ENCODE measurements around the gene SEMA5B. TPM values are rescaled to one million over a fixed set of nuclear protein-coding genes. Genes with fewer than 3 reads are reported as not detected.

Gene SEMA5B
- total RNA-seq, 1 donor from 2014 or later: 1.7 TPM

GRCh38 chr3:122926322-122926721 lies 101.2 kb downstream of the SEMA5B start:
- DNase-seq (ENCODE audit: low spot score): no peak

GRCh38 chr3:122925756-122926155 lies 101.8 kb downstream of the SEMA5B start:
- DNase-seq (ENCODE audit: low spot score): no peak

GRCh38 chr3:122924056-122924455 lies 103.5 kb downstream of the SEMA5B start:
- DNase-seq (ENCODE audit: low spot score): no peak

GRCh38 chr3:122923611-122924010 lies 104.0 kb downstream of the SEMA5B start:
- DNase-seq (ENCODE audit: low spot score): no peak

GRCh38 chr3:122921791-122922651 lies 105.5 kb downstream of the SEMA5B start:
- no peak for DNase-seq (ENCODE audit: low spot score)

- DNase-seq (ENCODE audit: low spot score): no peak
These were observed 106.6 kb downstream of the SEMA5B start for GRCh38 chr3:122920986-122921385.

- DNase-seq (ENCODE audit: low spot score): no peak
These were observed 108.3 kb downstream of the SEMA5B start for GRCh38 chr3:122919291-122919610.

- no peak for DNase-seq (ENCODE audit: low spot score)
These were observed 108.8 kb downstream of the SEMA5B start for GRCh38 chr3:122918576-122919290.

- no peak for DNase-seq (ENCODE audit: low spot score)
These were observed 110.2 kb downstream of the SEMA5B start for GRCh38 chr3:122917412-122917811.

GRCh38 chr3:122916580-122916979 lies 111.0 kb downstream of the SEMA5B start:
- no peak for DNase-seq (ENCODE audit: low spot score)

GRCh38 chr3:122916084-122916483 lies 111.5 kb downstream of the SEMA5B start:
- no peak for DNase-seq (ENCODE audit: low spot score)

GRCh38 chr3:122915300-122916055 lies 112.1 kb downstream of the SEMA5B start:
- DNase-seq (ENCODE audit: low spot score): no peak

- no peak for DNase-seq (ENCODE audit: low spot score)
These were observed 113.9 kb downstream of the SEMA5B start for GRCh38 chr3:122913539-122914100.

- no peak for DNase-seq (ENCODE audit: low spot score)
These were observed 114.6 kb downstream of the SEMA5B start for GRCh38 chr3:122912772-122913538.

GRCh38 chr3:122911901-122912300 lies 115.7 kb downstream of the SEMA5B start:
- no peak for DNase-seq (ENCODE audit: low spot score)

GRCh38 chr3:122908251-122908650 lies 119.3 kb downstream of the SEMA5B start:
- DNase-seq (ENCODE audit: low spot score): no peak

- no peak for DNase-seq (ENCODE audit: low spot score)
These were observed 120.1 kb downstream of the SEMA5B start for GRCh38 chr3:122907471-122907870.

- no peak for DNase-seq (ENCODE audit: low spot score)
These were observed 124.4 kb downstream of the SEMA5B start for GRCh38 chr3:122903171-122903570.

GRCh38 chr3:122902326-122902725 lies 125.2 kb downstream of the SEMA5B start:
- no peak for DNase-seq (ENCODE audit: low spot score)

GRCh38 chr3:122898298-122898697 lies 129.3 kb downstream of the SEMA5B start:
- DNase-seq (ENCODE audit: low spot score): no peak

Measured in mucosa of gallbladder (tissue), 1 donor.